Activated CD8-positive, alpha-beta memory T cell treated with anti-CD3 and anti-CD28 coated beads for 4 hours (primary cell): ENCODE results near the gene FYN.

Source experiments
- DNase-seq, 2 donors: peaks; one replicate each; pipeline ENCODE4 v3.0.0-alpha.2; 2020; ENCODE audit warnings: low read depth in 2 of 2

The FYN gene

DNA sequence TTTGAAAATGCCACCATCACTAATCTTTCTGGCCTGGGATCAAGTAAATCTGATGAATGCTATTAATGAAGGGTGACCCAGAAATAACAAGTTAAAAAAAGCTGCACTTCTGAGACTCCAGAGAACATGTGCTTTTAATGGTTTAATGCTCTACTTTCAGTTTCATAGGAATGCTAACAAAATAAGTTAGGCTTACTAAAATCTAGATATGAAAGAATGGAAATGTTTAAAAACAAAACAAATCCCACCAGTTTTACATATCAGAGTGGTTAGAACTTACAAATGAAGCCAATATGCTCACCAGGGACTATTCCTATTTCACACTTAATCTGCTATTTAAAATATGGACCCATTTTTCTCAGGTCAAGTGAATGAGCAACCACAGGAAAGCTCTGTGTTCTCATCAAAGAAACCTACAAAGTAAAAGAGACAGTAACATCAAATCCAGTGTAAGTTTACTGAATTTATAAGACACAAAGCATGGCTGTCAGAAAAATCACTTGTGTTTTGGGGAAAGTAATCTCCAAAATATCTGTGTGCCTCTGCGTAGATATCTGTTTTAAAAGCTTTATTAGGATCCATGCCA lies 40.3 kb downstream of the FYN start:
- DNase-seq: no peak

DNA sequence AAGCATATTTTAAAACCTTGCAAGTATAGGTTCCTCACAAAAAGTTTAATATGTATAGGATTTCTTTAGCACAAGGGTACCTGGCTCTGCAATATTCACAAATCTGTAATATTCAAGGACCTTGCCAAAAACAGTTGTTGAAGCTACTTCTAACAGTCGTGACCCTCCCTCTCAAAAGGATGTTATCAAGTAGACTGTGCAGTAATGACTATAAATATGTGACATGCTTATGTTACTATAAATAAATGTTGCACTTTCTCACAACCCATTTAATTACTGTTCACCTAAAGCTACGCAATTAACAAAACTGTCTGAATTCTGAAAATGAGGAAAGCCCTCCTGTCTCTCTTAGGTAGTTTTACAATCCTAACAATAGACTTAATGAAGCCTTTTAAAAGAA lies 41.8 kb downstream of the FYN start:
- DNase-seq: no peak

DNA sequence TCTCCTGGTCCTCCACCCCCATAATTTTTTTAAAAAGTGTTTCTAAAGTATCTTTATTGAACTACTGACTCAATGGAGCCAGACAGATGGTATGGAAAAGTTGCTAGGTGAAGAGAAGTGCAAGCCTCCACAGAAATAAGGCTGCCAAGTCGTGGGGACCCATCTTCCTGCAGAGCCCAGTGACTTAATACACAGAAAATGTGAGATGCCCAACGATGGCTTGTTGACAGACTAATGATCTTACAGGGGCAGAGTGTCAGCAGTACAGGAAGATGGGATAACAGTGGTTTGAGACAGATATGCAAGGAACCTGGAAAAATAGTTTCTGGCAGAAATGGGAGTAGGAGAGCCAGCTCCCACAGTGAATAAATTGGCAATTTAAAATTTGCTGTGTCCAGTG lies 43.3 kb downstream of the FYN start:
- no peak for DNase-seq

DNA sequence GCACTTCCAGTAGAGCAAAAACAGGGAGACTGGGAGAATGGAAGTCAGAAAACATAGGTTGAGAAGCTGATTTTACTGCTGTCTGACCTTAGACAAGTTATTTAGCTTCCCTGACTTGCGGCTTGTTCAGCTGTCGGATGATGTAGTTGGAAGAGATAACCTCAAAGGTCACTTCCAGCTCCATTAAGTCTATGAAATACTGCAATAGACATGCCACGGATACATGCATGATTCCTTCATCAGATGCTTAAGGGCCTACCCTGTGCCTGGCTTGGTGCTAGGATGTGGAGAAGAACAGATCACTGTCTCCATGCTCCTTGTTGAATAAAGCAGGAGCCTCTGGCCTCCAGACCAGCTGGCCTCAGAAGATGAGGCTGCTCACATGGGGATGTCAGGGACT lies 43.7 kb downstream of the FYN start:
- DNase-seq: no peak

DNA sequence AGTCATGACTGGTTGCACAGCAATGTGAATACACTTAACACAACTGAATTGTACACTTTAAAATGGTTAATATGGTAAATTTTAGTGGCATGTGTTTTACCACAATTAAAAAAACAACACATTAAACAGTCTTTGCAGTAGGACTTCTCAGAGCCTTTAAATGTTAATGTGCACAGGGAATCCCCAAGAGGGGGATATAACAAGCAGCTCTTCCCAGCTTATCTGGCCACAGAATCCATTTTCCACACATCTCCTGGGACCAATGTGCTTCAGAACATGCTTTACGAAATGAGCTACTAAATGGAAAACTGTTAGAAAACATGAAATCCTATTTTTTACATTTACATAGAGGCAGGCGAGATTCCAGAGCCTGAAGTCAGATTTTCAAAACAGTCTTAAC lies 44.4 kb downstream of the FYN start:
- DNase-seq: no peak

DNA sequence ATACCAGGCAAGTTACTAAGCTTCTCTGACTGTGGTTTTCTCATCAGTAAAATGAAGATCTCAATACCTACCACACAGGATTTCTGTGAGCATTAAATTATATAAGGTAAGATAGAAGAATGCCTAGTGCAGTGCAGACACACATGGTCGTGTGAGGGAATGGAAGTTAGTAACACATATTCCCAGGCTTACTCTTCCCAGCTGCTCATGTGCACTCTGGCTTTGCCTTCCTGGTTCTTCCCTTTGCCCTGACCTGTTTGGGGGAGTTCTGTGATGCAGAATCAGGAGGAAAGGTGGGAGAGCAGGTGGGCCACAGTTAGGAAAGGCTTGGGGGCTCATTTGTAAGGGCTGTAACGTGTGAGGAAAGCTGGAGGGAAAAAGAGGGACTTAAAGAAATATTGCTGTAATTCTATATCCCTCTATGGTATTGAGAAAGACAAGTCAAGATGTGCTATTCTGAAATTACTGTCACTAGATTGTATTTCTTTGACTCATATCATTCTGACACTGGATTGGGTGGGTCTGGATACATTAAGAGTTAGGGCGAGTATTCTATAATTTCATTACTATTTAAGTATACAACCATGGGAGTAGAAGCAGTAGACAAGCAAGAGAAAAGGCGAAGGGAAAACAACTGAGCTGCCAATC lies 47.7 kb downstream of the FYN start:
- no peak for DNase-seq

DNA sequence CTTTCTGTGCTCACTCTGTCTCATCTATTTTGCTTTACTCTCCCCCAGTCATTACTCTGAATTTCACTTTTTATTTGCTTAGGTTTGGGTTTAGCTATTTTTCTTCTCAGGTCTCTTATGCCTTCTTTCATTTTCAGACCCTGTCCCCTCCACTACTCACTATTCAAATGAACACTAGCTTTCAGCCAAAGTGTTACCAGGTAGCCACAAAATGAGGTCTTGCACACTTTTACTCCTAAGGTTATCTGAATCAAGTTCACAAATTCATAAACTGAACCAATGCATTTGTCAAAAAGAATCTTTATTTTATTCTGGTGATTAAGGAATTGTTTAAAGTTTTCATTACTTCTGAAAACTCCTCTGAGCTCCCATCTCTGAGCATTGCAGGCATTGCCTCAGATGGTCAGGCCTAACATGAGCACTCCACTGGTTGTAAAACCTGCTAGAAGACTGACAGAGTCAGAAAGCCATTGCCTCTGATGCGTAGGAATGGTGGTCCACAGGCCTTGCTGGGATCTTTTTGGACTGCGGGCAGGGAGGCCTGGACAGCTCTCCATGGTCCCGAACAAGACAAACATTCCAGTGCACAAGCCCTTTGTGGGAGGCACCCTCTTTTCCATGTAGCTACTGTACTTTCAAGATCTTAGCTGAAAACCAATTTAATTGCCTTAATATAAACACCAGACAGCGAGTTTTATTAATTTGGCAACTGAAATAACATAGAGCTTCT lies 48.5 kb downstream of the FYN start:
- DNase-seq: no peak

DNA sequence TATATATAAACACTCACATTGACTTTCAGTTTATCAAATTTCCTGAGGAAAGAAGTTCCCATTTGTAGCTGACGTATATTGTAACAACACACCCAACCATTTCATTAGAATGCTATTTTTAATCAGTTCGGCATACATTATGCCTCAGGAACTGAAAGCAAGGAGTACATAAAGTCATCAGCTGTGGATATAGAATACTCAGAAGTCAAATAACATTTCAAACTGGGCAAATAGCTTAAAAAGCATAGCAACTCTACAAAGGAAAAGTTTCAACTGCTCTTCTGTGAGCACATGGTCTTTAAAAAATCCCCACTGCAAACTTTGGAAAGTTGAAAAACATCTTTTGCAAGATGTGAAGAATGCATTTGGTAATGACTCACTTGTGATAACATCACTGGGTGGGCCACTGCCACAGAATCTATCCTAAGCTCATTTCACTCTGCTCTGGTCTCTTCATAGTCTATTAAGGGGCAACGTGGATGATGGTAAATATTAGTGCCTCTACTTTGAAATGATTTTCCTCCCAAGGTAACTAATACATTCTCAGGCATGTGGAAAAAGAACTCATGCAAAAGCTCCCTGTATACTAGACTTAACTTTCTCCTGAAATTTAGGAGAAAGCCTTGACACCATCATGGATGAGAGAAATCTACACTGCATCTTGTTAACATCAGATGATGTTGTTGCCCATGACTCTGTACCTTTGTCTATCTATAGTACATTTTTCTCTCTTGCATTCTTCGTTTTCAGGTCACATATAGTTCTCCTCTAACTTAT lies 49.2 kb downstream of the FYN start:
- DNase-seq: no peak

DNA sequence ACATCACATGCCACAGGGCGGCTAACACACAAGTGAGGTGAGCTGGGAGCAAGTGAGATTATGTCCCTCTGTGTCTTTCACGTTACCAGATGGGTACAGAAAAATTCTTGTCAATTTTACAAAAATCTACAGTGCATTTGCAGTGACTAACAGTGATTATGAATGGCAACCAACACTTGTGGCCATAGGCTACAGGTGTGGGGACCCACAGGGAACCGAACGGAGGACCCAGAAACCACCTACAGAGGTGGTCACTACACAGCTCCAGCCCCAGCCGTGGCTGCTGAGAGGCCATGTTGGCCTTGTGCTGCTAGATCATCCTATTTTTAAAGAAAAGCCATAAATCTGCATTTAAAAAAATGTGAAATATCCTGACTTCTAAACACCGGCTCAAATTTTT lies 50.2 kb downstream of the FYN start:
- no peak for DNase-seq

DNA sequence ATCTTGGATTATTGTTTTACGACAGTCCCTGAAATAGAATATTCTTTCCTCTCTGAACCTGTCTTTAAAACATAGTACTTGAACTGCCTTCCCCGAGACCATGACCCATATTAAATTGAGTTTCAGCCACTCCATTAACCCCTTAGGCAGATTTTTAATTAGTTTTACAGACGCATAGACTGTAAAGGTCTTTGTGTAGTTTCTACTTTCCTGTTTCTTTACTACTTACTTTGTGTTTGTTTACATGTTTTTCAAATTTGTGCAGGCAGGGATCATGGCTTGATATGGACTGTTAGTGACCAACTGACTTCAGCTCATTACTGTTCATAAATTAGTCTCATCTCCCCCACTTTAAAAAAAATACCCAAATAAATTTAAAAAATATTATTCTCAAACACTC lies 53.8 kb downstream of the FYN start:
- DNase-seq: no peak

DNA sequence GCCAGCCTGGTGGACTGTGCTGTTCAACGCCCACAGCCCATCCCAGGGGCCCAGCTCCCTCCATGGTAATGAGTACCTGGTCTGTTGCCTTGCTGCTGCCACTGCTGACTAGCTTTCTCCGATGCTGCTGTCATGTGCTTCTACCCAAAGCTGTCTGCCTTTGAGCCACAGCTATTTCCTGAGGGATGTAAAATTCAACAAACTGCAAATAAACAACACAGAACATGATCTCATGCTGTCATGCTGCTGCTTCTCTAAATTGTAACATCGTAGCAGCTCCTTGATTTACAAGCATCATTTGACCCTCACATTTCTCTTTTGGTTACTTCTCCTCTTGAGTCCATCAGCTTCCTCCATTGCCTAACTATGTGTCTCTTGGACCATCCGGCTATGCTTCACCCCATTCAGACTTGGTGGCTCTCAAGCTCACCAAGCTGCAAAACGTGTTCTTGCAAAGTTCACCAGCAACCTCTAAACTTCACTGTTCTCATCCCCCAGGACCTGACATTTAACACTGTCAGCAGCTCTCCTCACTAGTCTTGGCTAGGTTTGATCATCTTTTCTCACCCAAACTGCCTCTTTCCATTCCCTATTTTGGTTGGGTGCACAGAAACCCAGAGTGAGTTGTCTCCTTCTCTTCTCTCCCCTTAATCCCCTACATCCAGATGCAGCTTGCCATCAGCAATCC lies 54.6 kb downstream of the FYN start:
- DNase-seq: no peak

DNA sequence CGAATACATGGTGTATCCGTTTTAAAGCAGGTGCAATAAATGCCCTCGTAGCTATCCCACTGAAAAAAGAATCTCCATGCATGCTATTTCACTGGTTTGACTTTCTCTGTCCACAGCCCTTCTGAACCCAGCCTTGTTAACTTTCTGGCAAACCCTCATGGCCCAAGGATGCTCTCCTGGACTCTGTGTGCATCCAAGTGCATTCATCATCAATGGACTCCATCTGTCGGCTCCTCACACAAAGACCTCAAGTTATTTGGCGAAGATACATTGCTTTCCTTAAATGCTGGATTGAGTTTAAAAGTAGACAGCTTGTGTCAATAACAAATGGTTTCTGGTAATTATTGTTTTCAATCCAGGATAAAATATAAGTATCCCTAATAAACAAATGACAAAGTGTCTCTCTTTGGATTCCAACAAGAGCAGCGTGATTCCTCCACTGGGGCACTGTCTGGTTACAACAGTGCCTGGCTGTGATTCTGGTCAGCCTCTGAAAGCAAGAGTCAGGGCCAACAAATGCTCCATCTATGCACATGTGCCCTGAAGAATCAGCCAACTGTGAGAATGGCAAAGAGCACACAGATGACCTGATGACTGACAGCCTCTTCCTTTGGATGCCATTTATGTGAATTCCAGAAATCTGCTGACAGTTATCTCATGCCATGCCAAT lies 55.7 kb downstream of the FYN start:
- DNase-seq: no peak

DNA sequence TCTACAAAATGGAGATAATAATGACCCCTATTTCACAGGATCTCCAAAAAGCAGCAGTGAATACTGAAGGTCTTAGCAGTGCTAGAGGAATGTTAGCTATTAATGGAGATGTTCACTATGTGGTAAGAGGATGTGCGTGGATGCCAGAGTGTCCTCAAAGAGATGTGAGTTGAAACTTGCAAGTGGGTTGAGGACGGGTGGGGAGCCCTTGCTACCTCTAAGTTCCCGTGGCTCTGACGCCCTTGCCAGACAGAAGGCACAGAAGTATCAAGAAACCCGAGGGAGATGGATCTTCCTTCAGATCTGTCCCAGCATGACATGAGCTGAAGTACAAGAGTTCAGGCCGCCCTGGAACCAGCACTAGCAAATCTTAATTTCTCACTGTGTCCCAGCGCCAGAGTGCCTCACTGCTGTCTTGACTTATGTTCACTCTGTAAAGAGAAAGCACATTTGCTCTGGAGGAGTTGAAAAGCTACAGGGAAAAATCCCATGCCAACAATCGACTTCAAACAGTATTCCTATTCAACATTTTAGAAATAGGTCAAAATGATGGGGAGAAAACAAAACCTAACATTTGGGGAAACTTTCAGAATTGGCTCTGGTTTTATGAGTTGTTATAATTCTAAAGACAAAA lies 59.5 kb downstream of the FYN start:
- no peak for DNase-seq

DNA sequence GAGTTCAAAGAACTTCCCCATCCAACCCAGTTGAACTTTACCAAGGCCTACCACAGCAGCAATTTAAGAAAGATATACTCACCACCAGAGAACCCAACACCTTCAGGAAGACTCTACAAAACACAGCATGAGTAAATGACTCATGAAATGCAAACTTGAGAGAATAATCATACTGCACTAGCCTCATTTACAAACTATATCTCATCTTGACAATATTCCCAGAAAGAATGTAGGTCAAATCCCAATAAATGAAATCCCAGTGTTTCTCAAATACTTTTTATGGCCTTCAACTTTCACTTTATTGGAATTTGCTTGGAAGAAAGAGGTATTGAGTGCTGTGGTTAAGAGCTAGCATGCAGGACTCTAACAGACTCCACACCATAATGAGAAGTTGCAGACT lies 60.0 kb downstream of the FYN start:
- DNase-seq: no peak

DNA sequence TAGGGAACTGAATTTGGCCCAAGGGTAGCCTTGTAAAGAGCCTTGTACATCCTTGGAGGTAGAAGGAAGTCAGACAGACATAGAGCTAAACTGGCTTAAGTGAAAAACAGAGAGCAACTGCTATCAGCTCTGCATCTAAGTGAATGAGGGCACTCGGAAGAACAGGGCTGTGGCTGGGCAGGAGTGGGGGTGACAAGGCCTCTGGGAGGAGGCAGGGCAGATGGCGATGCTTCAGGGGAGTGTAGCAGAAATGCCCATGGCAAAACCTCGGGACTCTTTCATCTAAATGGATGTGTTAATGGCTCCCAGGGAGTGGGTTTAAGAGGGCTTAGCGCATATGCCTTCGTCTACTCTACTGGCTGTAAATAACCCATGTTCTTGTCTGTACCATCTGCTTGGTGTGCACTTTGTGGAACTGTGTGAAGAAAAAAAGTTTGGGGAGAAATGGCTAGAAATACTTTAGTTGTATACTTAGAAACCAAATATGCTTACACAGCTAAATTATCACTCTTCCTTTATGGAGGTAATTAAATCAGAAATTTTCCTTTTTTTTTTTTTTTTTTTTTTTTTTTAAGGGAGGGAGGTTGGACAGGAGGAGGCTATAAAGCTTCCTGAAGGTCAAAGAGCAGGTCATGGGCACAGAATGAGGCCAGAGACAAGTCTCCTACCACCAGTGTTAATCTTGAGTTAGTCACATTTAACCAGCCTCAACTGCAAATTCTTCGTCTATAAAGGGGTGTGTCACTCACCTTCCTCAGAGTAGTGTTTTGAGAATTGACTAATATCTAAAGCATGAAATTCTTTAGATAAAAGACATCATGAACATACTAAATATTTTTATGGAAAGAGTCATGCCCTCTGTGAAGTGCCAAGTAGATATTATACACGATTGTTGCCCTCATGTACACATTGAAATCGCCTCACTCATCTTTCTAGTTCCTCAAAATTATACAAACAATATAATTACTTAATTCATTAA lies 60.9 kb downstream of the FYN start:
- DNase-seq: no peak

DNA sequence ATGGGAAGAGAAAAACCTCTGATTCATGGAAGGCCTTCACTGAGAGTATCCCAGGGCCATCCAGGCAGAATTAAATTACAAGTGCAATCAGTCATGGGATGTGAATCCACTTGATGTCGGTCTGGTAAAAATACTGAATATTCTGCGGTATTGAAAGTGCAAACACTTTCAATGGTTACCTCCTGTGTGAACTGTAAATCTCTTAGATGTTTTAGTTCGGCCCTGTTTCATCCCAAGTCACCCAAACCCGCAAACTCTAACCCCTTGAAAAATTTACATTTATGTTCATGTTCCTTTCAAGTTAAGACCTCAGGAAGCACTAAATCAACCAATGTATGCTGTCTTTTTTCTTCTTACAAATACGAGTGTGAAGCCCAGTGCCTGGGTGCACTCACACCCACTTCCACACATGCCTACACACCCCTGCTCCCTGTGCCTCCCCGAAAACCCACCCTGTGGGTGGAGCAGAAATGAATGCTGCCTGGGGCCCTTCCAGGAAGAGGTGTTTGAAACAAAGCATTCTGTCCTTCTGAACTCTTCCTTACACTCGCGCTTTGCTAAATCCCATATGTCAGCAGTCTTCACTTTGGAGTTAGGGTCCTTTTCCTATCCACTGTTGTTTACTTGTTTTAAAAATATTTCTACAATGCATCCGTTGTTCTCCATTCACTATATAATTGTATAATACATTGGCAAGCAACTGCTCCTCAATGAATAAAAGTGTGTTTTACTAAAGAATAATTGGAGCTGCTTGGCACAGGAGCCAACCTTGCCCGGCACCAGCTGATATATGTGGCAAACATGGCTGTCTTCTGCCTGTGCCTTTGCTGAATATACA lies 62.7 kb downstream of the FYN start:
- no peak for DNase-seq

DNA sequence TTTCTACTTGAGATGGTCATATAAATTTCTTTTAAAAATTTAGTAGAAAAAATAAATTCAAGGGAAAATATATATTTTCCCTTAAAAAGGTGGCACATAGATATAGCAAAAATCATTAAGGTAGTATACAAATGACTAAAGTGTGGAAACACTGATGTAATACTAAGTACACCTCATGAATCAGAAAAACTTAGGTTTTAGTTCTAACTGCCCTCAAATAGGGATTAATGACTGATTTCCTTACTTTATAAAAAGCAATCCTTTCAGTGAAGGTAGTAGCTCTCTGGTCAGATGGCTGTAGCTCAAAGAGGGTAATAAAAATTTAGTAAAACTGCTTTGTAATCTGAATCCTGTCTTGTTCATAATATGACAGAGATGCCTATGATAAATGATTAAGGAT lies 63.5 kb downstream of the FYN start:
- no peak for DNase-seq

DNA sequence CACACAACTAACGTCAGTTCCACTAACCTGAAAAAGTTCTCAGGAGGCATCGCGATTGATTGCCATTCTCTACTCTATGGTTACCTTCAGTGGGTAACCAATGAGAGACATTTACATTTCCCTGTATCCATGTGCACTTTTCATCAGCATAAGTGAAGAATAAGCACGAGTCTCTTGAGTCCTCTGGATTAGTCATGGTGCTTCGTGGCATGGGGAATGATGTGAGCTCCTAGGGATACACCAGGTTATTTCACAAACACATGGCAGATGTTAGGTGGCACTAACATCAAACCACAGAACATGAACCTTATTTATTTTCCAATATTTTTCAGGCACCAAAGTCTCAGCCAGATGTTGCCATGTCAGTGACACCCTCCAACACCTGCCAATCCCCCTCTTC lies 64.0 kb downstream of the FYN start:
- no peak for DNase-seq

DNA sequence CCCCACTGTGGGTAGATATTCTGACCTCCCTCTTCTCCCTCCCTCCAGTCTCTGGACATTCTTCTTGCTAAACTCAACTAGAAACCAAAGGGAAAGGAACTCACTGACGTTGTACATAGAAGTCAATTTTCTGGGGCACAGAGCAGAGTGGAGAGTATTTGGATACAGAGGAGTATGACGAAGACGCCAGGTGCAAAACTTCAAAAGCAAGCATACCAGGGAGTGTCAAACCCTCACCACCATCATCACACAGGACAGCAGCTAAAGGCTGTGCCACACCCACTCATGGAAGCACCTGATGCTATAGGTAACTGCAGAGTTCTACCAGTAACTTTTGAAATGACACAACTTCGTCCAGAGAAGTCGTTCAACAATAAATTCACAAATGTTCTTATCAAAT lies 64.8 kb downstream of the FYN start:
- DNase-seq: no peak
